ENCODE data around the gene CASP2. TPM values are rescaled to one million over a fixed set of nuclear protein-coding genes. Genes with fewer than 3 reads are reported as not detected.
A peak's percentile ranks its signal among the peaks of the same experiment; 100 is the strongest.

CASP2 gene
- total RNA-seq, 1 experiment from 2014 or later, result 65.3 TPM

- H3K79me2 ChIP-seq (ENCODE audit: insufficient read depth, low read length), result no peaks in the 10 kb centered on the region
- no peak overlapping the region for H3K23ac ChIP-seq (ENCODE audit: insufficient read length, low read depth, low read length)
- H3K14ac ChIP-seq (ENCODE audit: insufficient read depth, low read length), result no peak overlapping the region
- no CpG with 5 or more reads among the region's 13 CpGs for WGBS (ENCODE audit: extremely low coverage, insufficient read length, low lambda C conversion rate)
- no peak overlapping the region for H2AFZ ChIP-seq (ENCODE audit: low read length)
- no peak overlapping the region for H3K9ac ChIP-seq (ENCODE audit: extremely low read depth, insufficient read length, low read length)
- H2AK5ac ChIP-seq (ENCODE audit: insufficient read length, low read length), result no peak overlapping the region
- no peak overlapping the region for H2BK5ac ChIP-seq (ENCODE audit: insufficient read length, low read length)
- H3T11ph ChIP-seq (ENCODE audit: low read length), result no peak overlapping the region
- H3K56ac ChIP-seq (ENCODE audit: insufficient read length, low read depth, low read length), result no peak overlapping the region
- peaks cover 30 to 64% (median 46%) of the 10 kb centered on the region in 3 experiments for H3K36me3 Mint-ChIP-seq (ENCODE audit: insufficient read depth in 1 of 3, low read depth in 3 of 3)
- no peak overlapping the region for H2BK15ac ChIP-seq (ENCODE audit: low read depth, low read length)
- no peak overlapping the region for H2BK20ac ChIP-seq (ENCODE audit: low read depth, low read length, poor library complexity, severe bottlenecking)
- no peak overlapping the region for H3K4me3 Mint-ChIP-seq
- no peaks in the 10 kb centered on the region for H4K20me1 ChIP-seq (ENCODE audit: control insufficient read depth, insufficient read depth, insufficient read length)
- H3K27me3 ChIP-seq (ENCODE audit: insufficient read depth, low read length), result no peaks in the 10 kb centered on the region; the same call in 1 of the 2 replicates
- no peaks in the 10 kb centered on the region for H3K23me2 ChIP-seq (ENCODE audit: insufficient read length, low read depth, low read length, poor library complexity, severe bottlenecking)
- H4K5ac ChIP-seq (ENCODE audit: insufficient read length, low read depth, low read length), result no peak overlapping the region
- H2BK12ac ChIP-seq (ENCODE audit: insufficient read length, low read depth, low read length), result no peak overlapping the region
- peak overlapping the region in 1 of 3 experiments; percentile 28; a peak in 1 of 7 replicates for H3K27ac Mint-ChIP-seq
- H3K27ac ChIP-seq (ENCODE audit: insufficient read length, low read depth, low read length), result no peak overlapping the region
- no peak overlapping the region for H3K4ac ChIP-seq (ENCODE audit: low read depth, low read length)
- H3K9me3 Mint-ChIP-seq, result no peaks in the 10 kb centered on the region
- peaks cover 12% of the 10 kb centered on the region for H3K27me3 Mint-ChIP-seq (ENCODE audit: low read depth)
- no peaks in the 10 kb centered on the region for H3K4me1 ChIP-seq (ENCODE audit: insufficient read depth, low read length)
- H3K9me3 ChIP-seq (ENCODE audit: control insufficient read depth, low read depth, low read length), result no peaks in the 10 kb centered on the region
- H4K8ac ChIP-seq (replicated peaks; ENCODE audit: insufficient read length, low read depth, low read length), result no peak overlapping the region
- no peak overlapping the region for H4K91ac ChIP-seq (ENCODE audit: insufficient read length, low read depth, low read length)
- DNase-seq, result no peak
- H3K79me1 ChIP-seq (ENCODE audit: insufficient read depth, low read depth, low read length, poor library complexity, severe bottlenecking), result no peaks in the 10 kb centered on the region
- H3K4me1 Mint-ChIP-seq, result peaks cover 20 to 26% of the 10 kb centered on the region in 2 experiments
- H3K18ac ChIP-seq (ENCODE audit: insufficient read length, low read depth, low read length), result no peak overlapping the region
- TF ChIP-seq CTCF (conservative IDR thresholded peaks at IDR 0.05), result no peak
- no peak overlapping the region for H2BK120ac ChIP-seq (ENCODE audit: low read depth, low read length, poor library complexity, severe bottlenecking)
- no peak overlapping the region for H3K4me2 ChIP-seq (ENCODE audit: insufficient read depth, insufficient read length, low read length)
Observed at GRCh38 chr7:143356414-143357050, 68.4 kb downstream of the CASP2 start.

Other genes with a start within 250 kb of the CASP2 start
- gene OR6V1, start 236.0 kb upstream of the CASP2 start, total RNA-seq (2021), result not detected in 2 replicates
- gene PIP, start 156.3 kb upstream of the CASP2 start, total RNA-seq (2021), result not detected in 2 replicates
- gene TAS2R39, start 104.9 kb upstream of the CASP2 start, total RNA-seq (2021), result not detected in 2 replicates
- gene TAS2R40, start 66.3 kb upstream of the CASP2 start, total RNA-seq (2021), result not detected in 2 replicates
- 36.1 and 37.3 TPM in 2 replicates for gene GSTK1, start 24.9 kb upstream of the CASP2 start, total RNA-seq (2021)
- 0.85 and 1.1 TPM in 2 replicates for gene TMEM139, start 3.4 kb upstream of the CASP2 start, total RNA-seq (2021)
- 0.11 and 0.13 TPM in 2 replicates for gene CLCN1, start 27.8 kb downstream of the CASP2 start, total RNA-seq (2021)
- gene FAM131B, start 74.4 kb downstream of the CASP2 start, total RNA-seq (2021), result 17.3 and 18.5 TPM in 2 replicates
- 236 and 237 TPM in 2 replicates for gene ZYX, start 93.0 kb downstream of the CASP2 start, total RNA-seq (2021)
- 109 and 119 TPM in 2 replicates for gene EPHA1, start 120.5 kb downstream of the CASP2 start, total RNA-seq (2021)
- gene TAS2R60, start 155.1 kb downstream of the CASP2 start, total RNA-seq (2021), result not detected in 2 replicates
- gene TAS2R41, start 189.5 kb downstream of the CASP2 start, total RNA-seq (2021), result not detected in 2 replicates